Activated CD8-positive, alpha-beta memory T cell treated with anti-CD3 and anti-CD28 coated beads, Interleukin-2, amount 50 U/mL, for 48 hours (primary cell): ENCODE measurements around the gene MDFIC.
"Not testable (repeated sequence)": the region's sequence is repeated elsewhere in the genome, so short reads cannot be mapped to it uniquely, and the experiment has no call there.

Experiments
- DNase-seq: peaks from one replicate; pipeline ENCODE4 v3.0.0-alpha.2; 2020

The MDFIC gene

GRCh38 chr7:114922026-114922651, at the start of gene MDFIC:
TSS of gene MDFIC (plus strand) at chr7:114922094. CDS start at chr7:114923034, 940 bp downstream.
- peak; percentile 84 for DNase-seq

DNA sequence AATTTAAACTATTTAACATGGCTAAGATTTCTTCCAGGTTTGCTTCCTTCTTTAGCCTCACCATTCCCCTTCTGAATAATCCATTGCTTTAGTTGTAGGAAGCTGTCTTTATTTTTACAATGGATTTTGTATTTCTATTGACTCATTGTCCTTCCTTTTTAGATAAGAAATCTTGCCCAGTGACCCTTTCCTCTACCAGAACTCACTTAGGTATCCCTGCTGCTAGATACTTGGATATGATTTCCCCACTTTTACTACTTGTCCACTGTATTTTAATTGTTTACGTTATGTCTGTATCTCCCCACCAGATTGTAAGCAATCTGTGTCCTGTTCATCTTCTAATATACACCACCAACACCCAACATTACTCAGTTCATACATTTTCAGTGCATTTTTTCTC, 47.7 kb upstream of the MDFIC start:
- no peak for DNase-seq

GRCh38 chr7:114875186-114875585, 46.7 kb upstream of the MDFIC start:
- no peak for DNase-seq

GRCh38 chr7:114879554-114879953, 42.3 kb upstream of the MDFIC start:
- no peak for DNase-seq

DNA sequence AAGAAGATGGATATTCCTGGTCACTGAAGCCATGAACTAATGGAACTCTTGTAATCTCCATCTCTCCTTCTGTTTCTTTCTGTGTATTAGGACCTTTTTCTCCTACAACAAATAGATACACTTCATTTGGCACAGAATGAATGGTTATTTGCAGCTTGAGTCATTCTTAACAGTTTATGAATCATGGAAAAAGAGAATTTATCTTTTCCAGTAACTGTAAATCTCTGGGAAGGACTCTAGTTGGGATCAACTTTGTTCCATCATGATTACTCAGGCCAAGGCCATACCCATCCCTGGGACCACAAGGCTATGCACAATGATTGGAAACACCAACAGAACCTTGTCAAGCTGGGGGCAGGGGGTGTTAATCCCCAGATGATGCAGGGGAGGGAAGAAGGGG, 36.1 kb upstream of the MDFIC start:
- no peak for DNase-seq

- DNase-seq: no peak
Measured at GRCh38 chr7:114886241-114886640, 35.7 kb upstream of the MDFIC start.

GRCh38 chr7:114889116-114889515, 32.8 kb upstream of the MDFIC start:
- DNase-seq: not testable (repeated sequence)

DNA sequence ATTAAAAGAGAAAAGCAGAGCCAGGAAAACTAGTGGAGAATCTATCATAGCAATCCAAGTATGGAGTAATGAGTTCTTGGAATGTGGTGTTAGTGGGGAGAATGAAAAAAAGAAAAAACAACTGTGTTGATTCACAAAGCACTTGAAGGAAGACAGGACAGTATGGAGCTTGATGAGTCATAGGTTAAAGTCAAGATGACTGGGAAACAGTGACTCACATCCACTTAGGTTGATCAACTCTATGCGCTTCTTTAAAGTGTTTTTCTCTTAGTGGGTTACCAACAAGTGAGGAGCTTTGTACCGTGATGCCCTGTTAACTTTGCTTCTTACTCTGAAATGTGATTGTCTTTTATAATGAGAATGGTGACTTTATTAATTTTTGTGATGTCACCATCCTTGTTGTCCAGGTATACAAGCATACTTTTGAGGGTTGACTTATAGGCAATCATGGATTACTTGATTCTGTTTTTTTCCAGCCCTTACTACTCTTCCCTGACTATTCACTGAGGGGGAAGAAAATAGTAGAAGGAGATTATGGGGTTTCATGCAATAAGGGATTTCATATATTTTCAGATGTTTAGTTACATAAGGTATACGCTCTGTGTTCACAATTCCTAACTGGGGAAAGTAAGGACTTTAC, 32.1 kb upstream of the MDFIC start:
- DNase-seq: no peak

GRCh38 chr7:114890561-114890960, 31.3 kb upstream of the MDFIC start:
- DNase-seq: no peak

DNA sequence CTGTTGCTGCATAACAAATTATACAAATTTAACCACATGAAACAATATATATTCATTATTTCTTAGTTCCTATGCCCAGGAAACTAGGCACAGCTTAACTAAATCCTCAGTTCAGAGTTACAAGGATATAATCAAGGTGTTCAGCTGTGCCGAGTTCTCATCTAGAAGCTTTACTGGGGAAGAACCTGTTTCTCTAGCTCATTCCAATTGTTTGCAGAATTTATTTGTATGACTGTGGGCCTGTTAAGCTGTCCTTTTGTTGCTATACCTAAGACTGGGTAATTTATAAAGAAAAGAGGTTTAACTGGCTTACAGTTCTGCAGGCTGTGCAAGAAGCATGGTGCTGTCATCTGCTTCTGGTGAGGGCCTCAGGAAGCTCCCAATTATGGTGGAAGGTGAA, 21.8 kb upstream of the MDFIC start:
- no peak for DNase-seq

- DNase-seq: no peak
Measured at GRCh38 chr7:114901771-114902170, 20.1 kb upstream of the MDFIC start.

GRCh38 chr7:114903131-114903530, 18.8 kb upstream of the MDFIC start:
- no peak for DNase-seq

GRCh38 chr7:114910787-114911186, 11.1 kb upstream of the MDFIC start:
- DNase-seq: no peak

DNA sequence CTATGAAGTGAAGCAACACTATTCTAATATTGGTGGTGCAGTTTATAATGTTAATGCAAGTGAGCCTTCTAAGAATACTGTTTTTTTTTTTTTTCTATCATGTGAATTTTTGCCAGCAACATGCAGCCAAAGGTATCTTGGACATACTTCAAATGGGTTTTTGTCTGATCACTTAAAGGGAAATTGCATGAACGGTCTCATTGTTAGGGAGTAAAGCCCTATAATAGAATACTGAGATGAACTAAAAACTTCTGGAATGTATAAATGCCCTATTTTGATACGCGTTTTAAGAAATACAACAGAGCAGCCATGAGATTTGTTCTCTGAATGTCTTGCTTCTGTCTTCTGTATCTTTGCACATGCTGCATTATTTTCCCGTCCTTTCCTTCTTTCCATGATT, 10.5 kb upstream of the MDFIC start:
- DNase-seq: no peak

- no peak for DNase-seq
Measured at GRCh38 chr7:114916261-114916892, 5.5 kb upstream of the MDFIC start.

DNA sequence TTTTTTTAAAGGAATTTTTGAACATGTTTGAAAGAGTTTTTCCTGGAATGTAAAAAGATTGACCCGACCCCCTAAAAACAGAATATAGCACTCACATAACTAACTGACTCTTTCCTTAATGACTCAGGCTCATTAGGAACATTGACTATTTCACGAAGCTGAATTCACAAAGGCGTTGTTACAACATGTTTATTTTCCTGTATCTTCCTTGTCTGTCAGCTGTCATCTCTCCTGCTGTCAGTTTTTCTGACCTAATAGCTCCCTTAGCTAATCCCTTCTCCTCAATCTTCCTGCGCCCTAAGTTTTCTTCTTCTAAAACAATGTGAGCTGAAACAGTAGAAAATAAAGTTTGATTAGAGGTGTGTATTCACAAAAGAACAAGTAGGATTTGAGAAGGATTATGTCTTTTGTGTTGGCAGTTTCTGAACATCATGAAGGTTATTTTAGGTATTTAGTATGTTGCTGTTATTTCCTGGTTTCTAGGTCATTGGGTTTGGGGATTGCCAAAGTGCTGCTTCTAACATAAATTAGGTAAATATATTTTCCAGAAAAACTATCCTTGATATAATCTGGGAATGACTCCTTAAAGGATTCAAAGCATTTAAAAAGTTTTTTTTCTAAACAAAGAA, 4.6 kb upstream of the MDFIC start:
- no peak for DNase-seq

GRCh38 chr7:114919587-114919986, 2.3 kb upstream of the MDFIC start:
- DNase-seq: no peak

DNA sequence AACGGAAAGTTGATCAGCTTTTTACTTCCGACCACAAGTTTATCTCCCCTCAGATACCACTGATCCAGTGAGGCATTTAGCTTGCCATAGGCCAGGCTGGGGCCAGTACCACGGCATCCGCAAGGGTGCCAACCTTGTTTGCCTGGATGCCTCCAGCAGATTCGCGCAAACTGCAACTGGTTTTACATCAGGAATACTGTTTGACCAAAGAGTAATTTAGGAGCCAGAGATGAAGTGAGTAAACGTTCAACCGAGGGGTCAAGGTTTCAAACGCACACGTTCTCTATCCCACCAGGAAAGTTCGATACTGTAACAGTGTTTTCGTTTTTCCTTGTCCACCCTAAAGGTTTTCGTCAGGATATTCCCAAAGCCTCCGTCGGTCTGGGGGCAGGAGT, 266 bp upstream of the MDFIC start:
- peak; percentile 68 for DNase-seq

DNA sequence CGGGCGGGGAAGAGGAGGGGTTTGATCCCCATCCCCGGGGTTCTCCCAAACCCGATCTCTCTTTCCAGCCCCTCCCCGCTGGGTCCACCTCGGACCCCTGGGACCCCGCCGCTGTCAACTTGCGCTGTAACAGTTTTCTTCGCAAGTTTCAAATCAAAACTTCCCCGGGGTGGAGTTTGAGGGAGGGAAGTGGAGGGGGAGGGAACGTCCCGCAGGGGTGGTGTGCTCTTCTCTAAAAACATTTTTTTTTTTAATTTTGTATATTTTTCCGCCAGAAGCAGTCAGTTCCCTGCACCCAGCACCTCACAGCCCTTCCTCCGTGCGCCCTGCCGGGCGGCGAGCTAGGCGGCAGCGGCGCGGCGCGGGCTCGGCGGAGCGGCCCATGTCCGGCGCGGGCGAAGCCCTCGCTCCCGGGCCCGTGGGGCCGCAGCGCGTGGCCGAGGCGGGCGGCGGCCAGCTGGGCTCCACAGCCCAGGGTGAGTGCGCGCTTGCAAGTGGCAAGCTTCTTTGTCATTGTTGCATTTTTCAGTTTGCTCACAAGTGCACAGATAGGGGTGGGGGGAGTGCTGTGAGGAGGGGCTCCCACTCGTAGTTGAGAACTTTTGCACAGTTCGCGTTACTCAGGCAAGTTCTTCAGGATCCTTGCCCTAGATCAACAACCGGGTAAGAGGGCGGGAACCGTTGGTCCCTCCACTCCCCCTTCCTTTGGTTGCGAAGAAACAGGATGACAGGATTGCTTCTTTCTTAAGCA, 933 bp downstream of the MDFIC start:
- DNase-seq: peak; percentile 70

DNA sequence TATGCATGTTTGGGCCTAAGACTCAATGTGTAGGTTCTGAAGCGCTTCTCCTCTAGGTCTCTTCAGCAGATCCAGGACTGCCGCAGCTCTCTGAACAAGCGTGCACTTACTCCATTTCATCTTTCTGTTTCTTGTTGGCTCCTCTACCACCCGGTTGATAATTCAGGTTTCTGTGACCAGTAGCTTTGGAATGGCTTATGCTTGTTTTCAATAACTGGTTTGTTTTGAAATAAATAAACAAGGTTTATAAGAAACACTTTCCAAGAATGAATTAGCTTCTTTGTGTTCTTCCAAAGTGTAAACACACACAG, 1.5 kb downstream of the MDFIC start:
- no peak for DNase-seq

DNA sequence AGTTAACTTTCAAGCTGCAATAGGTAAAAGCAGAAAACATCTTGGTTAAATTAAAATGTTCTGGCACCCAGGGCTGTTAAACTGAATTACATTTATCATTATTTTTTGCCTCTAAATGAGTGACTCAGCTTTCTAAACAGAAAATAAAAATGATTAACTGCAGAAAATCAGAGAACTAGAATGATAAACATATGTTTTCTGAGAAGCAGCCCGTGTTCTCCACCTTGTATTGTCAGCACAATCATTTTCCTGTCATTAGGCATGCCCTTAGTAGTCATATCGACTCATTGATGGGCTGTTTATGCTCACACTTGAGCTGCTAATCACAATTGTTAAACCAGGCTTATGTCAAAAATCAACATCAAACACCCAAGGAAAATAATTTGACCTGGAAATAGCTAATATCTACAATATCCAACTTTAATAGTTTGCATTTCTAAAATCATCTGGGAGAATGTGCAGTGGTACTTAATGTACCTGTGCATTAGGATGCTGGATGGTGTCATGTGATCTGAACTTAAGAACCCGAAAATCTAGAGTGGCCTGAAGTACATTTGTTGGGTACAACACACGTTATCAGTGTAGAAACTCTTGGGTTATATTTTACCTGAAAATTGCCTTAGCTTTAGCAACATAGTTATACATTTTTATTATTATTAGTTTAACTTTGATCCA, 2.3 kb downstream of the MDFIC start:
- no peak for DNase-seq

- no peak for DNase-seq
Measured at GRCh38 chr7:114925434-114925833, 3.5 kb downstream of the MDFIC start.

- no peak for DNase-seq
Measured at GRCh38 chr7:114928060-114928459, 6.2 kb downstream of the MDFIC start.
